ENCODE data around the gene PSMA7.

GRCh38 chr20:62087227-62087626 is 56.0 kb downstream of the PSMA7 start:
- TF ChIP-seq POLR2A (IDR thresholded peaks at IDR 0.05) (no peak), CTCF (IDR thresholded peaks at IDR 0.05) (no peak)

Measured in stomach (tissue), 4 donors.